ENCODE results near the gene TBC1D3B.
"Not testable (repeated sequence)": the region's sequence is repeated elsewhere in the genome, so short reads cannot be mapped to it uniquely, and the experiment has no call there.

The TBC1D3B gene

DNA sequence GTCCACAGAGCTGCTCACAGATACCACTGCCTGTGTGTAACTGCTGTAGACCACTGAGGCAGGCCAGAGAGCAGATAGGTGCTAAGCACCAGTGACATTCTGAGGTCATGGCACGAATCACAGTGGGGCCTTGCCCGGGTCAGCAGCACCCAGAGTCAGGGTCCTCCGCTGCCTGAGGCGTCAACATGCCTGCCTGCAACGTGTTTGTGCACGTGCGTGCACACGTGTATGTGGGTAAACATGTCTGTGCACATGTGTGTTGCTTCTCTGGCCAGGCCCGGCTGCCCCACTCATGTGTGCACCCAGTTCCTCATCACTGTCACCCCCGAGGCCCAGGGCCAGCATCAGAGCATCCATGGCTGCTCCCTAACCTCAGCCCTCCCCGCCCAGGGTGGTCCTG is at the start of gene TBC1D3B:
Gene TBC1D3B, minus strand, starts transcription at position 101 of the 400 bp plus-strand sequence. CDS start 1,586 bp downstream, outside the sequence.
- not testable (repeated sequence) for DNase-seq (ENCODE audit: low read depth in 2 of 2)

DNA sequence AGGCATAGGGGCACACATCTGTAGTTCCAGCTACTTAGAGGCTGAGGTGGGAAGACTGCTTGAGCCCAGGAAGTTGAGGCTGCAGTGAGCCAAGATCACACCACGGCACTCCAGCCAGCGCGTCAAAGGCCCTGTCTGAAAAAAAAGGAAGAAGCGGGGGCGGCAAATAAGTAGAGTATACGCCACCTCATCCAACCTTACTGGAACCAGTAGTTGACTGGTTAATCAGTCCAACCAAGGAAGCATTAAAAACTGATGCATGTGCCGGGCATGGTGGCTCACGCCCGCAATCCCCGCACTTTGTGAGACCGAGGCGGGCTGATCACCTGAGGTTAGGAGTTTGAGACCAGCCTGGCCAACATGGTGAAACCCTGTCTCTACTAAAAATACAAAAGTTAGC is 46.5 kb upstream of the TBC1D3B start:
- not testable (repeated sequence) for DNase-seq (ENCODE audit: low read depth in 2 of 2)

DNA sequence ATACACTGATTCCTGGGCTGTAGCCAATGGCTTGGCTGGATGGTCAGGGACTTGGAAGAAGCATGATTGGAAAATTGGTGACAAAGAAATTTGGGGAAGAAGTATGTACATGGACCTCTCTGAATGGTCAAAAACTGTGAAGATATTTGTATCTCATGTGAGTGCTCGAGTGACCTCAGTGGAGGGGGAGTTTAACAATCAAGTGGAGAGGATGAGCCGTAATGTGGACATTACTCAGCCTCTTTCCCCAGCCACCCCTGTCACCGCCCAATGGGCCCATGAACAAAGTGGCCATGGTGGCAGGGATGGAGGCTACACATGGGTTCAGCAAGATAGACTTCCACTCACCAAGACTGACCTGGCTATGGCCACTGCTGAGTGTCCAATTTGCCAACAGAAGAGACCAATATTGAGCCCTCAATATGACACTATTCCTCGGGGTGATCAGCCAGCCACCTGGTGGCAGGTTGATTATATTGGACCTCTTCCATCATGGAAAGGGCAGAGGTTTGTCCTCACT is 45.2 kb upstream of the TBC1D3B start:
- DNase-seq (ENCODE audit: low read depth in 2 of 2) = not testable (repeated sequence)

DNA sequence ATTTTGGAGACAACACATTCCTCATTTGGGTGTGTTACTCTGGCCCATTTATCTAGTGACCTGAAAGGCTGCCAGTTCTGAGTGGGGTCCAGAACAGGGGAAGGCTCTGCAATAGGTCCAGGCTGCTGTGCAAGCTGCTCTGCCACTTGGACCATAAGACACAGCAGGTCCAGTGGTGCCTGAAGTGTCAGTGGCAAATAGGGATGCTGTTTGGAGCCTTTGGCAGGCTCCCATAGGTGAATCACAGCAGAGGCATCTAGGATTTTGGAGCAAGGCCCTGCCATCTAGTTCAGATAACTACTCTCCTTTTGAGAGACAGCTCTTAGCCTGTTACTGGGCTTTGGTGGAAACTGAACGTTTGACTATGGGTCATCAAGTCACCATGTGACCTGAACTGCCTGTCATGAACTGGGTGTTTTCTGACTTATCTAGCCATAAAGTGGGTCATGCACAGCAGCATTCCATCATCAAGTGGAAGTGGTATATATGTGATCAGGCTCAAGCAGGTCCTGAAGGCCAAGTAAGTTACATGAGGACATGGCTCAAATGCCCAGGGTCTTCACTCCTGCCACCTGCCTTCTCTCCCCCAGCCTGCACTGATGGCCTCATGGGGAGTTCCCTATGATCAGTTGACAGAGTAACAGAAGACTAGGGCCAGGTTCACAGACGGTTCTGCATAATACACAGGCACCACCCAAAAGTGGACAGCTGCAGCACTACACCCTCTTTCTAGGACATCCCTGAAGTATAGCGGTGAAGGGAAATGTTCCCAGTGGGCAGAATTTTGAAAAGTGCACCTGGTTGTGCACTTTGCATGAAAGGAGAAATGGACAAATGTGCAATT is 44.5 kb upstream of the TBC1D3B start:
- DNase-seq (ENCODE audit: low read depth in 2 of 2) = not testable (repeated sequence)

DNA sequence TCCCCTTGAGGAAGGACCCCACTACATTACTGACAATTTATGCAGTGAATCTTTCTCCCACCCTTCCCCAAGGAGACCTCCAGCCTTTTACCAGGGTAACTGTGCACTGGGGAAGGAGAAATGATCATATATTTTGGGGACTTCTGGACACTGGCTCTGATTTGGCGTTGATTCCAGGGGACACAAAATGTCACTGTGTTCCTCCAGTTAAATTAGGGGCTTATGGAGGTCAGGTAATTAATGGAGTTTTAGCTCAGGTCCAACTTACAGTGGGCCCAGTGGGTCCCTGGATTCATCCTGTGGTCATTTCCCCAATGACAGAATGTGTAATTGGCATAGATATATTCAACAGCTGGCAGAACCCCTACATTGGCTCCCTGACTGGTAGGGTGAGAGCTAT is 43.1 kb upstream of the TBC1D3B start:
- not testable (repeated sequence) for DNase-seq (ENCODE audit: low read depth in 2 of 2)

DNA sequence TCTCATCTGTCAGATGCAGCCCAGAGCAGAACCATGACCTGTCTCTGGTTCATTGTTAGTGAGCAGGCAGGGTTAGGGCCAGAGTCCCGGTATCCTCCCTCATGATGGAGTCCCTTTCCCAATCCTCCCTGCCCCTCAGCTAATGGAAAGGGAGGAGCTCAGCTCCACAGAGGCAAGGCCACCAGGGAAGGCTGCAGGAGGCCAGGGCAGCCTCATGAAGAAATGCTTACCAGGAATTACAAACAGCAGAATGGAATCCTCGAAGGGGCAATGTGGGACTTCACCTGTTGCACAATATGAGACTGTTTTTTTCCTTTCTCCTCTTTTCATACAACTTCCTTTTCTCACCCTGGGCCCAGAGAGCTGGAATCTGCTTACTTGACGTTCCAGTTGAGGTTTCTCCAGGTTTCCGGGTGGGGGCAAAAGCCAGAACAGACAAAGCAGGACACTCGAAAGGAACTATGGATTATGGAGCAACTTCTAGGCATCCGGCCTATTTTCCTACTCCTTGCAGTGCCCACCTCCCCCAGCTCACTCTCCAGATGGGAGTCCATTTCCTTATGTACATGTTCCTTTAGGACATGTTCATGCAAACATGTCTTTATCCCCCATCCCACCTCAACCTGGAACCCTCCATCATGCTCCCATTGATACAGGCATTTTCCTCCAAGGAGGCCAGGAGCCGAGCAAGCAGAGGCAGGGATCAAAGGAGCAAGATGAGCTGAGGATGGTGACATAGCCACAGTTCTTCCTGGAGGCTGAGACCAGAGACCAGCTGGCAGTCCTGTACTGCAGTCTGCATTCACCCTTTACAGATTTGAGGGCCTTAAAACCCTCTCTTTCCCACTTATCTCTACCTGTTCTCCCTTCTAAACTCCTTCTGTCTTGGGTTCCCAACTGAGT is 39.2 kb upstream of the TBC1D3B start:
- DNase-seq (ENCODE audit: low read depth in 2 of 2) = not testable (repeated sequence)

DNA sequence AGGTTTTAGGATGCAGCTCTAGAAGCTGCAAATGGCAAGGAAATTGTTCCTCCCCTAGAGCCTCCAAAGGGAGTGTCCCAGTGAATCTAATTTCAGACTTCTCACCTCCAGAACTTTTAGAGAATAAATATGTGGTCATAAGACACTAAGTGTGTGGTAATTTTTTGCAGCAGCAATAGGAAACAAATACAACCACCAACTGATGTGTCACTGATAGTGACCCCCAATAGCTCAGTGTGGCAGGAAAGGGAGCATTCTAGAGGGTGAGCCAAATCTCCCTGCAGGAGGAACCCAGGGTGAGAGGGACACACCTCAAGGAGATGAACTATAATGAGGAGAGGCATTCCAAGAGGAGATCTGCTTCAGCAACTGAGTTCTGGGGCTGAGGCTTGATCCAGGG is 38.5 kb upstream of the TBC1D3B start:
- DNase-seq (ENCODE audit: low read depth in 2 of 2) = no peak

DNA sequence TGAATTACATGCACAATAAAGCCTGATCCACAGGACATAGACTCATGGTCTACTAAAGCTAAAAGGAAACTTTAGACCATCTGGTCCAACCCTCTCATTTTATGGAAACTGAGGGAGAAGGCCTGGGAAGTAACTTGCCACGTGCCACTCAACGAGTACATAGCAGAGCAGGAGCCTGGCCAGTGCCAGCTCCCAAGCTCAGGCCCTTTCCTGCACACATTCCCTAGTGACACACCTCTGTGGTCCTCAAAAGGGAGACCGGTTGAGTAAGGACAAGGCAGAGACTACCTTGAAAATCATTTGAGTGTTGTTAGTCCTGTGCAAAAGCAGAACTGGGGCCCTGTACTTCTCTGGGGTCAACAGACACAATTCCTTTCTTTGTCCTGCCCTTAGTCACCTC is 37.3 kb upstream of the TBC1D3B start:
- DNase-seq (ENCODE audit: low read depth in 2 of 2) = no peak

DNA sequence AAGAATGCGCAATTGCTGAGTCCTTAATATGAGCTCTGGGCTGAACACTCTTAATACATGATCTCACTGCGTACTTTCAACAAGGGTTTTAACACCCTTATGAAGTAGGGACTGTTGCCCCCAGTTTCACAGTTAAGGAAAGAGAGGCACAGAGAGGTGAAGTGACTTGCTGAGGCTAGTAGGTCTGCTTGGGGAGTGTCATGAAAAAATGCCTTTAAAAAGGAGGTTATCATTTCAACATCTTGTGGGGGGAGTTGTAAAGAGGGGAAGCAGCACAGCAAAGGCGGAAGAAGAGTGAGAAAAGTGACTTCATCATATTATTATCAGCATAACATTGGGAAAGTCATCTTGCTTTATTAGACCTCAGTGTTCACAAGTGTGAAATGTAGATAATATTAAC is 36.5 kb upstream of the TBC1D3B start:
- no peak for DNase-seq (ENCODE audit: low read depth in 2 of 2)

DNA sequence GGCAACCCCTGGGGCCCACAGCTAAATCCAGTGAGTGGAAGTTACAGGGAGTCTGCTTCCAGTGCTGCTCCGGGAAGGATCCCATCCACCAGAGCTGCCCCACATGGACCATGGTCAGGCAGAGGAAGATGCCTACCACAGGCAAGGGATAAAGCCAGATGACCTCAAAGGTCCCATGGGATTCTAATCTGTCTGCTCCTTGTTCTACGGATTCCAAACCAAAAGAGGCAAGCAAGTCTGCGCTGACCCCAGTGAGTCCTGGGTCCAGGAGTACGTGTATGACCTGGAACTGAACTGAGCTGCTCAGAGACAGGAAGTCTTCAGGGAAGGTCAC is 35.8 kb upstream of the TBC1D3B start:
- no peak for DNase-seq (ENCODE audit: low read depth in 2 of 2)

DNA sequence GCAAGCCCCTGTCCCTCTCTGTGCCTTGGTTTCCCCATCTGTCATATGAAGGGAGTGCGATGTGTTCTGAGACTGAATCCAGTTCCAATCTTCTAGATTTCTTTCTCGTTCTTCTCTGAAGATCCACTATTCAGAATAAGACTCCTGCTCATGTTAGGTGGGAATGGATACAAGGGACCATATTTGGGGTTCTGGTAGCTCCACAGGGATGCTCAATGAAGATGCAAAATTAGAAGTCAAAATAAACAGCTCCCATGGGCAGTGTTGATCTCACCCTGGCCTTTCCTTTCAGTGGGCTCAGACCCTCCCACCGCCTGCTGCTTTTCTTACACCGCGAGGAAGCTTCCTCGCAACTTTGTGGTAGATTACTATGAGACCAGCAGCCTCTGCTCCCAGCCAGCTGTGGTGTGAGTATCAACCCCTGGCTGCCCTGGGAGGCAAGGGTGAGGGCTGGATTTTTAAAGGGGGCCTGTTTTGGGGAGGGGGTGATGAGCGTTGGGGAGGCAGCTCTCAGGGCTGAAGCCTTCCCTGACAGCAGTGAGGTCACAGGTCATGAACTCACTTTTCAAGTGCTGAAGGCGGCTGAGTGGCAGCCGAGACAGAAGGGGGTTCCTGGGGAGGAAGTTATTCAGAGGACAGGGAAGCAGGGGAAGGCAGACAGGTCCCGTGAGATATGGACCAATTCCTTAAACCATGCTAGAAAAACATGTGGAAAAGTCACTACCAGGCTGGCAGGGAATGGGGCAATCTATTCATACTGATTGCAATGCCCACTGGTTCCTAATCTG is 35.2 kb upstream of the TBC1D3B start:
- not testable (repeated sequence) for DNase-seq (ENCODE audit: low read depth in 2 of 2)

DNA sequence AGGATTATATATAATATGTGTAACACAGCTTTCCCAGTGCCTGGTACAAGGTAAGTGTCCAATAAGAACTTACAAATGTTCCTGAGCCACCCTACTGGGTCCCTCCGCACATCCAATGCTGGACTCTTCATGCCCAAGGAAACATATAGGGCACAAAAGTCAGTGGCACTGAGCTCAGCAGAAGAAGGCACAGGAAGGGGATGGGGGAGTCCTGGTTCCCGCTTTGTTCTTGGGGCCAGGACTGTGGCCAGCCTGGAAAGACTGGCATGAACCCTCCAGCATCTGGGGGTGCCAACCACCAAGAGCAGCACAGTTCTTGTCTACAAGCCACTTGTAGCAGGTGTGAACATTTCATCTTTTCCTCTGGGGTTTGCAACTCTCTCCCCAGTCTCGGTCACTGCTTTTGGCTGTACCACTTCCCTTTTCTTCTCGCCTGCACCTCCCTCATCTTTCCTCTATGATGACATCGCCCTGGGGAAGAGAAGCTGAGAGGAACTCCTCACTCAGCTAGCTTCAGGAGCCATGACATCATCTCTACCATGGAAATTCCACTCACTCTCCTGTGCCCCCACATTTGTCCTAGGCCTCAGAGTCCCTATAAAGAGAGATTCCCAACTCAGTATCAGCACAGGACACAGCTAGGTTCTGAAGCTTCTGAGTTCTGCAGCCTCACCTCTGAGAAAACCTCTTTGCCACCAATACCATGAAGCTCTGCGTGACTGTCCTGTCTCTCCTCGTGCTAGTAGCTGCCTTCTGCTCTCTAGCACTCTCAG is 34.2 kb upstream of the TBC1D3B start, which contains the start of gene CCL4L2:
Gene CCL4L2, plus strand, starts transcription at position 625 of the 773 bp plus-strand sequence.
- not testable (repeated sequence) for DNase-seq (ENCODE audit: low read depth in 2 of 2)

DNA sequence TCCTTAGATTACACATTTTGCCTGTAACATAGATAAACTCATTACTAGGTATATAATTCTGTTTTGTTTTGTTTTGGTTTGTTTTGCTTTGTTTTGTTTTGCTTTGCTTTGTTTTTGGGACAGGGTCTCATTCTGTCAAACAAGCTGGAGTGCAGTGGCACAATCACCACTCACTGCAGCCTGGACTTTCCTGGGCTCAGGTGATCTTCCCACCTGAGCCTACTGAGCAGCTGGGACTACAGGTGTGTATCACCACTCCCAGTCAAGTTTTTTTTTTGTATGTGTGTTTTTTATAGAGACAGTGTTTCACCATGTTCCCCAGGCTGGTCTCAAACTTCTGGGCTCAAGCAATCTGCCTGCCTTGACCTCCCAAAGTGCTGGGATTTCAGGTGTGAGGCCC is 33.1 kb upstream of the TBC1D3B start:
- no peak for DNase-seq (ENCODE audit: low read depth in 2 of 2)

DNA sequence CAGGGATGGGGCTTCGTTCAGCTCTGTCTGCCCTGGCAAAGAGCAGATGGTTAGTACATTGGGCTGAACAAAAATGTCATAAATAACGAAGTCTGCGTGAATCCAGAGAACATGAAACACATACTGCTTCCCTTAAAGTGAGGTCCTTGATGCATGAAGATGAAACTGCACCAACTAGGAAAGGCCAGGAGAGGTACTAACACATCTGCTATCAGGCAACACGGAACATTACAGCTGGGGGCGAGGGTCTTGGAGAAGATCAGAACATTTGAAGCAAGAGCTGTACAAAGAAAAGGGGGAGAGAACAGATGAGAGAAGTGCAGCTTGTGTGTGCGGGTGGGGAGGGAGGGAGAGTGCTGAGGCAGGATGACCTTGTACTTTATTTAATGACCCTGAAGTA is 30.9 kb upstream of the TBC1D3B start:
- DNase-seq (ENCODE audit: low read depth in 2 of 2) = not testable (repeated sequence)

DNA sequence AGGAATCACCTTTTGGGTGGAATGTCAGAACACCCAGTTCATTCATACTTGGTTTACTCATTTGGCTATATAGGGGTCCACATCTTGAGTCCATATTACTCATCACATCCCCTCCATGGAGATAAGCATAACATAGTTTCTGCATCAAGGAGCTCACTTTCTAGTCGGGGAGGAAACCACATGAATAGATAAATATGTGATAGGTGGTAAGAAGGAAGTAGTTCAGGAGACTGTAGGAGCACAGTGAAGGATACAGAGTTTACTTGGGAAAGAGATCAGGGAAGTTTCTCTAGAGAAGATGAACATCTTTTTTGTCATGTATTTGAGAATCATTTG is 30.0 kb upstream of the TBC1D3B start:
- DNase-seq (ENCODE audit: low read depth in 2 of 2) = not testable (repeated sequence)

DNA sequence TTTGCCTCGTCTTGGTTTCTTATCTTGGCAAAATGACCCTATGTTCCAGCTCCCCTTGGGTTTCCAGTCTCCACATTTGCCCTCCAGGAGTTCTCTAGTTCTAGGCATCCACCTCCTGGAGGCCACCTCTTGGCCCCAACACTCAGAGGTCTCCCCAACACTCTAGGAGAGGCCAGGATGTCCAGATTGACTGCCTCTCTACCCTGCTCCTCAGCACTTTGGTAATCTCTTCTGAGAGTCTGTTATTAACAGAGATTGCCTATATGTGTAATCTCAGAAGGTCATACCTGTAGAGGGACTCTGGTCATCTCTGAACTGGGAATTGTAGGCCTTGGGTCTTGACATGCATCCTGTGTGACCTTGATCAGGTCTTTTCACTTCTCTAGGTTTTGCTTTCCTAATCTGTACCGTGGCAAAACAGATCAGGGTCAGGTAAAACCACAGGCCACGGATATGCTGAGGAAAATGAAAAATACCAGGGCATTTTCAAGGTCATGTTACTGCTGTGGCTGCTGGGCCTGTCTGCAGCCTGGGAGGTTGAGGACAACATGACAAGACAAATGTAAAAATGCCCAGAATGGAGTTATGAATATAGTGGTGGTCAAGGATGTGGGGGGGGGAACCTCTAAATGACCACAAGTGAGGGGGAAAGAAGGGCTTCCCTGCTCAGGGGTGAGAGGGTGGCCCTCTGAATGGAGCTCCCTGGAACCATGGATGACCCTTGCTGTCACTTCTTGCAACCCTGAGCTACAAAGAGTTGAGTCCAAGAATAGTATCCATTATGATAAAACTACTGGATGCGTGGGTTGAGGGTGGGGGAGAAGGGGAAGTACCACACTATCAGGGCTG is 29.4 kb upstream of the TBC1D3B start:
- no peak for DNase-seq (ENCODE audit: low read depth in 2 of 2)

DNA sequence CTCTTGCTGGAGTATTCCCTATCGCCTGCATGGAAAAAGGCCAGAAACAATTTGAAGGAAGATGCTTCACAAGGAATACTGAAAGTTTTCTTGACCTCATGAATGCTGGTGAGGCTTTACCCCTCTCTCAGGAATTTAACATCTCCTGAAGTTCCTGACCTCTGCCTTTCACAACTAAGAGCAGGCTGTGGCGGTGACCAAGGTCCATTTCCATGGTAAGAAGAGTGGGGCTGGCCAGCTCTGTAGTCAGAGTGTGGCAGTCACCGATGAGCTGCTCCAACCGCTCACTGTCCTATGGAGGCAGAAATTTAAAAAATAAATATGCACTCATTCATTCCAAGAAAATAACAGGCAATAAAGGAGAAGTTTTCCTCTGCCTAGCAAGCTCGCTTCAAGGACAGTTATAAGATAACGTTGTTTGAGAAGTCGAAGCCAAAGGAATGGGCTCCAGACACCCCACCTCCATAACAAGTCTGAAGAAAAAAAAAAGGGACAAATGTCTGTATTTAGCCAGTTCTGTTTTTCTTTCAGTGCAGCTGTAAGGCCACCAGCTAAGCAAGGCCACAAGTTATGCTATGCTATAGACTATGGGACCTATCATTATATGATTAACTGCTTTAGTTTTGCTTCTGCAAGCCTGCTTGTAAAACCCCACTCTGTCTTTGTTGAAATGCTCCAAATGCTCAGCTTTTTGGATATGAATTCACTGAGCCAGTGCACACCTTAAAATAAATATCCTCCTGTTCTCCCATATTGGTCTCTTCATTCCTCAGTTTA is 28.5 kb upstream of the TBC1D3B start:
- DNase-seq (ENCODE audit: low read depth in 2 of 2) = no peak

DNA sequence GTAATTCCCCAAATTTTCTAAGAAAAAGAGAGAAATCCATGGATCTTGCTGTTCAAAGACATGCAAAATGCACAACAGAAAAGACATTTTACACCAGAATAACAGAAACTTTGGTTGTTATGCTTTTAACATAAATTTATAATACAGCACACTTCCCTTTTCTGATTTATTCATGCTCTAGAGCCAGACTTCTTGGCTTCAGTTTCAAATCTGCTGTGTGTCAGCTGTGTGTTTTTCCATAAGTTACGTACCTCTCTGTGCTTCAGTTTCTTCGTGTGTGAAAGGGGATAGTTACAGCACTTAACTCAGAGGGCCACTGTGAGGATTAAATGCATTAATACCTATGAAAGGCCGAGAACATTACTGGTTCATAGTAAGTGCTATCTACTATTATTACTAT is 26.9 kb upstream of the TBC1D3B start:
- DNase-seq (ENCODE audit: low read depth in 2 of 2) = no peak

DNA sequence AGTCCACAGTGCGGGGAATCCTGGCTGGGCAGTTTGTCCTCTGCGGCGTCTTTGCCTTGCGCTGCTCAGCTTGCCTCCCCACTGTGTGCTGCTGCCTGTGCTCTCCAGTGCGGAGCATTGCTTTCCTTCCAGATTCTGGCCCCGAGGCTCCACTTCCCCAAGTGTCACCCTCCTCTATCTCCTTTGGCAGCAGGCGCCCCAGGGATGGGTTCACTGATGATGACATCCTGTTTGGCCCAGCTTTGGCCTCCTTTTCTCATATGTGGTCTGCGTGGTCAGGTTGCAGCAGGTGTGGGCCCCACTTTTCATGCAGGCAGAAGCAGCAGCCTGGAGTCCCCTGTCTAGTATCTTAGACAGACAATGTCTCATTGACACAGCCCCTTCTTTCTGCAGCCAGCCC is 25.1 kb upstream of the TBC1D3B start:
- not testable (repeated sequence) for DNase-seq (ENCODE audit: low read depth in 2 of 2)

Measured in stimulated activated CD4-positive, alpha-beta T cell treated with anti-CD3 and anti-CD28 coated beads, Interleukin-15, amount 100 ng/mL, for 48 hours (primary cell).